Stimulated activated CD4-positive, alpha-beta T cell treated with anti-CD3 and anti-CD28 coated beads, Interleukin-1b, Interleukin-23, amount 100 ng/mL, for 1 hour (primary cell): ENCODE data around the gene EIF2D.
A peak's percentile ranks its signal among the peaks of the same experiment; 100 is the strongest.

Source experiments
- DNase-seq, 2 donors: peaks; one replicate each; pipeline ENCODE4 v3.0.0-alpha.2; 2020; ENCODE audit warnings: low read depth in 2 of 2

EIF2D gene

DNA sequence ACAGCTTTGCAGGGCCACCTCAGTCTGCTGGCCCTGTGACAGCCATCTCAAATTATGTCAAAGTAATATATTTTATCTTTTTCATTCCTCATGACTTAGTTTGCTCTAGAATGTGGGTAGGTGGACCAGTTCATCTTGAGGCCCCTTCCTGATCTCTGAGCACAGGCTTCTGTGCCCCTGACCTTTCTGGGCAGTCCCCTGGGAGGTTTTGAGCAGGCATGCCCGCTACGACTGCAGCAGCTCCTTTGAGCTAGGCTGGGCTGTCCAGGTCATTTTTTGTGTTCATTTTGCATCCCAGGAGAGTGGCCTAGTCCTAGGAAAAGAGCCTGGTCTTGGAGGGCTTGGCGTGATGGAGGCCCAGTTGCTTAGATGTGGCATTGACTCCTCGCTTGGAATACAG is 42.7 kb downstream of the EIF2D start:
- no peak for DNase-seq

DNA sequence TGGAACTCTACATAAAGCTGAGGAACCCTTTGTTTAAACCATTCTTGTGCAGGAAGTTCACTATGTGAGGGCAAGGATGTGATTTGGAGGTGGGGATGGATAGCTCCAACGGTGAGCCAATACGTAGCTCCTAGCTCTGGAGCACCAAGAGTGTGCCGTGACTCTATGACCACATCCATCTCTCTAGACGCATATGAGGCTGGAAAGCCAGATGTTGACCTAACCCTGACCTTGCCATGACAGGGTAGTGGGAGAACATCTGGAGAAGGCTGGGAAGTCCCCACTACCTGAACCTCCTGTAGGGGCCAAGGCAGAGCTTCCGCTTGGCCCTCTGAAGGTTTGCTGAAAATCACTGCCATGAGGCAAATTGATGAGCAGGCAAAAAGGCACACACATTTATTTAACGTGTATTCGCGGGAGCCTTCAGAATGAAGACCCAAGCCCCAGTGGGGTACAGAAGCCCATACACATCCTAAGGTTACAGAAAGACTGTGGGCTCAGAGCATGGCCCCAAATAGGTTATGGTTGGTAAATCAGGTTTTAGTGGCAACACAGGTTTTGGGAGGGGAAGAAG is 43.4 kb downstream of the EIF2D start:
- DNase-seq: no peak

- DNase-seq: no peak
Observed at GRCh38 chr1:206568256-206568655, 44.0 kb downstream of the EIF2D start.

DNA sequence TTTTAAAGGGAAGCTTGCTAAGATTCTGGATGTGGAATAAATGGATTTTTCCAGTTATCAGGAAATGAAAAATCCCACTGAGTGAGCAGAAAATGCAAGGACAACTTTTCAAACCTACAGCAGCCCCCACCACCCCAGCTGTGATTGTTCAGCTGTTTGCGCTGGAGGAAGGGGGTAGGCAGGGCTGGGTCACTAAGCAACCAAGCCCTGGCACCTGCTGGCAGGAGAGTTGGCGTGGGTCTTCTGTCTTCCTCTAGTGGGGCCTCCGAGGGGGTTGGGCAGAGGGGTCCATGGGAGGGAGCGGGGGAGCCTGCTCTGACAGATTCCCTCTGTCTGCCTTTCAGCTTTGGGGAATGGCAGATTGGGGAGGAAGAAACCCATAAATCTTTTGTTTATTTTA is 45.3 kb downstream of the EIF2D start:
- no peak for DNase-seq

- no peak for DNase-seq
Observed at GRCh38 chr1:206565995-206566394, 46.3 kb downstream of the EIF2D start.

DNA sequence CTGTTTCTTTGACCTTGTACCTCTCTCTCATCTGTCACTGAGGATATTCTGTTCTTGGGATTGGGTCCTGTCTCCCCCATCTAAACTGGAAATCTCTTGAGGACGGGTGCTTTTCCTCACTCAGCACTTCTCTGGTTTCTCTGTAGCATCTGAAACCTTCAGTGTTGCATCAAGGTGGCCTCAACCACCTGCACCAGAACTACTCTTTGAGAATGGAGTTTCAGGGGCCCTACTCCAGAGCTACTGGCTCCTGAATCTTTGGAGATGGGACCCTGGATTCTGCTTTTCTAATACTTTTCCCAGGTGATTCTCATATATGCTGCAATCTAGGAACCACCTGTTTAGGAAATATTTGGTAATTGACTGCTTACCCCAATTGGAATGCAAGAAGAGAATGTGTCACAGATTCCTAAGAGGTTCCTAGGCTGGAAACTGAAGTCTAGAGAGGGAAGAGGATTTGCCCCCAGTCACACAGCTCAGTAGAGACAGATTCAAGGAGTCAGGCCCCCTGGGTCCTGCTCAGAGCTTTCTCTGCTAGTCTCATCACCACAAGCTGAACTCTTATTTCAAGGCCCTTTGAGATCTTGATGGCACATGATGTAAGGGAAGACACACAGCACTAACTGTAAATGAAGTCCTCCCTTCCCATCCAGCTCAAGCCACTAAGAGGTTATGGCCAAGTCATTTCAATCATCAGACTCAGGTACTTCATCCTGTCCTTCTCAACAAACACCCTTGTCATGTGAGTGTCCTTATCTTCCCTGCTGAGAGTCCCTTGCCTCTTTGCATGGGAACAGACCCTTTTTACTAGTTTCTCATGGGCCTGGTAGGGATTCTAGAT is 48.7 kb downstream of the EIF2D start:
- DNase-seq: no peak

DNA sequence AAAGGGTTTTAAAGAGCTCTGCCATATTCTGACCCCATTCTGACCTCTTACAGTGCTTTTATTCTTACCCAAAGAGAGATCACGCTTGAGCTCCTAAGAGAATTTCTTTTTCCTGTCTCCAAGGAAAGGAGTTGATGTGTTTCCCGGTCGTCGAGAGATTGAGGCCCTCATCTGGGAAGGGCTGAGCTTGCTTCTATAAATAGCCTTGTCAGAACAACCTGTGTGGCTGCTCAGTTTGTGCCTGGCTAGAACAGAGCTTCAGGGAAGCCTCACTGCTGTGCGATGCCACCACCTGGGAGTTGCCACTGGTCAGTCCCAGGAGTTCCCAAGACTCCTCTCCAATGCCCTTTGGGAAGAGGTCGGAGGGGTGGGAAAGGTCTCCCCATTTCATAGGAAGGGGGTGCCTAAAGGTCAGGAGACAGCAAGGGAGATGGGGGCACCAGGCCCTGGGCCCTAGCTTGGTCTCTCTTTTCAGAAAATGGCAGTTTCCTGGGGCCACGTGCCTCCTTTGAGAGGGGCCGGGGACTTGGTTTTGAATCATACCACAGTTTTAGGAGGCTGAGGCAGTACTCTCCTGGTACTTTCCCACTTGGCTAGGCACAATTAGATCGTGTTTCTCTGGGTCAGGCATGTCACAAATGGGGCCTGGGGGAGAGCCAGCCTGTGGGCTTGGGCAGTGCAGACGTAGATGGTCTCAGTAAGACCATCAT is 52.1 kb downstream of the EIF2D start:
- no peak for DNase-seq

DNA sequence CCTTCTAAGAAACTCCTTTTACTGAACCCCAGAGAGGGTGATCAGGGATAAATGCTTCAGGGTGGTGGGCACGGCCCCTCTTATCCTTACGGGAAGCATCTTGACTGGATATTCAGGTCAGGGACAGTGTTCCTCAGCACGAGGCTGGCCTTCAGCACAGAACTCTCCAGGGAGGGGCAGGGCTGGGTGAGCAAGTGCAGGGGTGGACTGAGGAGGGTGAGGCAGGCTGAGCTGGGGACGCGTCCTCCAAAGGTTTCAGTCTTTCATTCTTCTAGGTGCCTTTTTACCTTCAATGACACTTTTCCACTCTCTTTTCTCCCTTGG is 52.6 kb downstream of the EIF2D start:
- DNase-seq: no peak

DNA sequence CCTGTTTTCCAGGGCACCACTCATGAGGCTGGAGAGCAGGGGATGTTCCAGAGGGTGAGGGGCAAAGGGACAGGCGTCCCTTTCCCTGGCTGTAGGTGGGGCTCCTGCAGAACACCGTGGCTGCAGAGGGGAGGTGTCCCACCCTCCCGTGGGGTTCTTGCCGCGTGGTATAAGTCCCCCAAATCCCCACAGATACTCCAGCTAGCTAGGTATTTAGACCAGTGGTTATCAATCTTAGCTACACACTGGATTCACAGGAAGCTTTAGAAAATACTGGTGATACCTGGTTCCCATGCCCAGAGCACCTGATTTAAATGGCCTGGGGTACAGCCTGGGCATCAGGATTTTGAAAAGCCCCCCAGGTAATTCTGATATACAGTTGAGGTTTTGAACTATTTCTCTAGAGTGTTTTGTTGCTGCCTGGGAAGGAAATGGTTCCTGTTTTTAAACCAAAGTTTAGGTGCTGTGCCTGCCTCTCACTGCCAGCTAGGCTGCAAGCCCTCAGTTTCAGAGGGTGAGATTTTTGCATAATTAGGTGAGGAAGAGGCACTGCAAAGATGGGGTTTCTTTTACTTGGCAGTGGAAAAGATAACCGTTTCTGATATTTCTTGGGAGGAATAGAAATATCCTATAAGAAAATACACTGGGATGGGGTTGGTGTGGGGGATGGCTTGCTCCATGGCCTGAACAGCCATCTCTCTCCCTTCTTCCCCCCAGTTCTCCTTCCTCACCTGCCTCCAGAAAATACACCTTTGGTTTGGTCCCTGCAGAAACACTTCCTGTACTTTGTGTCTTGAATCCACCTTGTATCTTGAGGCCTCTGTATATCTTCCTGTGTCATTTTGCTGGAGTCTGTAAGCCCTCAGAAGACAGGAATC is 53.2 kb downstream of the EIF2D start:
- no peak for DNase-seq

DNA sequence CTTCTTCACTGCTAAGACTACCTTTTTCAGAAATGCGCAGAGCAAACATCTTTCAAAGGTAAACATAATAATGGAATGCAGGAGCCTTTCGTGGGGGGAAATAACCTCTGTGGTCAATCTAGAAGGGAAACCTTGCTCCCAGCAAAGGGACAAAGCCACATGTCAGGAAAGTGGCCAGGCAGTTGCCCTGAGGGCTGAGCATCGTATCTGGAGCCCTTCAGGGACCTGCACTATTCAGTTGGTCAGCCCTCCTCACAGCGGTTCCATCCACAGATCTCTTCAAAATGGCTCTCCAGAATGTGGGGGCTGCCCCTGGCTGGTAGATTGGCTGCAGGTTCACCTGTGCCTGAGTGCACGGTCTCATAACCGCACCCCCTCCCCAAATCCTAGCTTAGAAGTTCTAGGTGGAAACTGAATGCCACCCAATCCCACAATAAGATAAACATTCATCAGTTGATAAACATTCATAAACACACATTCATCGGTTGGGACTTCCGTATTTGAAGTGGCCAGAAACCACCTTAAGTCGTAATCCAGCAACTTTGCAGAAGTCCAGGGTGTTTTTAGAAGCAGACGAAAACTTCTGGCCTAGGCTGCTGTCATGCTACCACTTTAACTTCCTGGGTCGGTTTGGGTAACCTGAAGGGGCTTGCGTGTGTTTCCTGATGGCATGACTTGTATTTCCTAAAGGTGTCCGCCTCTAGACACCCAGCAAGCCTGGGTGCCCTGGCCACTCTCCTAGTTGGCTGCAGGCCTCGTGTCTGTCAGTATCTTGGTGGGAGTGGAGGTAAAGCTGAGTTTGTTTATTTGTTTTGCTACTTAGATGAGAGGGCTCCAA is 54.4 kb downstream of the EIF2D start:
- DNase-seq: no peak

DNA sequence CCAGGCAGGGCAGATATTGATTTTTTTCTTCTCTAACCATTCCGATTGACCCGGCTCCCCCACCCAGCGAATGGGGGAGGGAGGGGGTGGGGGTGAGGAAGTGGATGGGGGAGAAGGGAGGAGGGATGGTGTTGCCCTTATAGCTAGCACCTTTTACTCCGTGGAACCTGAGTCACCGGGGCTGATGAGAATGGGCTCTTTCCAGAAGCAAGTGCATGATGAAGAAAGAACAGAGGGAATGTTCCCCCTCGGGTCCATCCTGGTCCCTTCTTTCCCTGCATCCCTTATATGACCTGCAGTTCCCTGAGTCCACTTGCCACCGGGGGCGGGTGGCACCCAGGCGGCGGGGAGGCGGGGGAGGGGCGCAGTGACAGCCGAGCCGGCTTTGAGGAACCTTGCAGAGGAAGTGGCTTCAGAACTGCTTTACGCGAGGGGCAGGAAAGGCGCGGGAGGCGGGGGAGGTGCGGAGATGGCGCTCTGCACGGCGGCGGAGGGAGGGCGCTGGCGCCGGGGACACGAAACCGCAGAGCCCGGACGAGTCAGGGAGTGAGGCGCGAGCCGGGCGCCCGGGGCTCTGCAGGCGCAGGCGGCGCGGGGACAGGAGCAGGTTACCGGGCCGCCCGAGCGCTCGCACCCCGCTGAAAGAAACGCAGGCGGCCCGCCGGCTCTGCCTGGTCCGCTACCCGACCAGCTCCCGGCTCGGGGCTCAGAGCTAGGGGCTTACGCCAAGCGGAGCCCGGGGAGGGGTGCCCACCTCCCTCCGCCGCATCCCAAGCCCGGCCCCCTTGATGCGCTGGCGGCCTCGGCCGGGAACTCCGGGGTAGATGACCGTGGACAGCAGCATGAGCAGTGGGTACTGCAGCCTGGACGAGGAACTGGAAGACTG is 55.3 kb downstream of the EIF2D start:
- peak; percentile 69 to 74 for DNase-seq

DNA sequence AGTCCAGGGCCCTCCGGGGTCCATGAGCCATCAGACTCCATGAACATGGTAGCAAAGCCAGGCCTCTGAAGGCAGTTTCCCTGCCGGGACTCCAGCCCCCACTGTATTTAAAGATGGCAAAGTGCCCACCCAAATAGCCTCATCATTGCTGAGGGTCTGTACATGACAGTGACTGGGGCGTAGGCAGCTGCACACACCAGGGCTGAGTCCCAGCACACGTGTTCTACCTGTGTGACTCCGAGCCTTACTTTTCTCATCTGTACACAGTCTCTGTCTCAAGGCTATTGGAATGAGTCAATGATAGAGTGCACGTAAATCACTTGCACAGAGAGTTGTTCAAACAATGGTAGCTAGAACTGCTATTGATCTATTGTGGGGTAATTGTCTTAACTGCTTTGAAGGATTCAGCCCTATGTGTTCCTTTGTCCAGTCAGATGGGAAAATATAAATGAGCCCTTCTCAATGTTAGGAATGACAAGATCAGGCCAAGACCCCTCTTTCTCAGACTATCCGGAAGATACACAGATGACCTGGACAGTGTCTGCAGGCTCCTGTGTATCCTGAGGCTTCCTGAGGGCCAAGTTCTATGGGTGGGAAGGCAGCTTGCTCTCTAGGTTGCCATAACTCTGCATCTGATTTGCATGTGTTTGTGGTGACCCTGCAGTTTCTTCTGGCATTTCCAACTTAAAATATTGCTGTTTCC is 56.1 kb downstream of the EIF2D start:
- DNase-seq: no peak

DNA sequence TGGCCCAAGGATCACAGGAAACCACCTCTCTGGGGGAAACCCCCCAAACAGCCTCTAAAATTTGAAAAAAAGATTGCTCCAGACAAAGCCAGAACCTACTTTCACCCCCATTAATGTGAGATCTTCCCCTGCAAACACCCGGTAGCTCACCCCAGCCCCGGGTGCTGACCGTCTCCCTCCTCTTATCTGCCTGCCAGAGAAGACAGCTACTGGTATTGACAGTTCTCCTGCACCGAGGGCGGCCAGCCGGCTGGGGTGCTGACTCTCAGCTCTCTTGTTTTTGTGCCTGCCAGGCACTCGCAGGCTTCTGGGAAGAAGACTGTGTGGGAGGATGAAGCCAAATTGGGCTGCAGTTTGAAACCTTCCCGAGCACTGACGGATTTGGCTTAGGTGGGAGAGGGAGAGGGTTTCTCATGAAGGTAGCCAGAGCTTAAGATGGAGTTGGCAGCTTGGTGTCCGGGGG is 56.8 kb downstream of the EIF2D start:
- DNase-seq: no peak

DNA sequence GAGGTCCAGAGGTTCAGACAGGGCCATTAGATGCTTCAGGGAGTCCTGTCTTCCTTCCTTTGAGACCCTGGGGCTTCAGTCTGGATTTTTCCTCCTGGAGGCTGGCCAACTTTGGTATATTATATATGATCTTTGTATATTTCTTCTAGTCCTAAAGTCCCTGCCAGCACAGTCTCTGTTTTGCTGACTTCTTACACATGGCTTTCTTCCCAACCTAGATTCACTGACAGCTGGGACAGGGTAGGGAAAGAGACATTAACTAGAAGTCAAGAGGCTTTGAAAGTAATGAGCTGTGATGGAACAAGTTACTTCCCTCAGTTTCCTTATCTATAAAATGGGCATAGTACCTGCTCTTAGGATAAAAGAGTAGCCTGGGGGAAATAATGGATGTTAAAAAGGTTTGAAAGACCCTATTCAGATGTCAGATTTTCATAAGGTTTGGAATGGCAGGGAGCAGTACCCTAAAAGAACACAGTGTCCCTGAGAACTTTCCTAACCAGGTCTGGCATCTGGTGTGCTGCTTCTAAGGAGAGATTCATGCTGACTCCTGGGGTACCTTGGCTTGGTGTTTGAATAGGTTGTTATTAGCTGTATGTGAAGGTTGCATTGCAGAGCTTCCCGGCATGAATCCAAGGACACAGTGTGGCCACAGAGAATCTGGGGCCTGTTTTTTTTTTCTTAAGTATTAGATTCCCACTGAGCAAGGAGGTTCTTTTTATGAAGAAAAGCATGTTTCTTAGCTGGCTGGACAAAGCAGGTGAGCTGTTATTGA is 57.4 kb downstream of the EIF2D start:
- no peak for DNase-seq

- no peak for DNase-seq
Observed at GRCh38 chr1:206554211-206554610, 58.1 kb downstream of the EIF2D start.

GRCh38 chr1:206551986-206552326 is 60.3 kb downstream of the EIF2D start:
- DNase-seq: peak in 1 of 2 donors; percentile 53

GRCh38 chr1:206551296-206551985 is 60.8 kb downstream of the EIF2D start:
- DNase-seq: no peak

DNA sequence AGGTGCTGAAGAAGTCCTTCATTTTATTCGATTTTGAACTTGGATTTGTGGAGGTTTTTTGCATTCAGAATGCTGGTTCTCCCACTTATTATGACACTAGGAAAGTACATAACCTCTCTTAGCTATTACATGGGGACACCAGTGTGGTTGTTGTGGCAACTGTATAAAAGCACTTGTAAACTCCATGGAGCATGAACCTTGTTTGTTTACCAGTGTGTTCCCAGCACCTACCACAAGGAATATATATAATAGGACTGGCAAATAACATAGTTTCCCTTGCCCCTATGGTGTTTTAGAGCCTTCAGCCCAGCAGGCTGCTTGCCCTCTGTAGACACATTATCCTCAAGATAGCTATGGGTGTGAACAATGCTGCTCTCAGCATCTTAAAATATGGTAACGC is 61.8 kb downstream of the EIF2D start:
- no peak for DNase-seq
